BJ (cell line): ENCODE data around the gene TXN2. TPM values are rescaled to one million over a fixed set of nuclear protein-coding genes. Genes with fewer than 3 reads are reported as not detected.

Source experiments
- CTCF ChIA-PET: fragments of 350-600 bp; formaldehyde crosslinking; extraction: SDS; loops from one replicate; lab custom pipeline; 2021; ENCODE audit warnings: antibody characterized with exemption, inconsistent platforms; lab: Yijun Ruan, JAX
- POLR2A ChIA-PET: fragments of 300-600 bp; sonication (Branson Sonifier 250); formaldehyde crosslinking; extraction: SDS; loops from one replicate; lab custom pipeline; 2021; ENCODE audit warnings: antibody characterized with exemption; lab: Charles Lee
- DNase-seq: peaks from one replicate; pipeline ENCODE4 v3.0.0-alpha.2; 2011; ENCODE audit warnings: low read depth
- H3K27me3 ChIP-seq: 2 replicates; pipeline ENCODE4 v1.6.0; 2011; ENCODE audit warnings: low read length; ENCODE audit not compliant: control insufficient read depth, insufficient read depth
- H3K36me3 ChIP-seq: 2 replicates; pipeline ENCODE4 v1.5.1; 2011; ENCODE audit warnings: low read length; ENCODE audit not compliant: control insufficient read depth, insufficient read depth
- H3K4me3 ChIP-seq: 2 replicates; pipeline ENCODE4 v1.5.1; 2011; ENCODE audit warnings: low read depth, mild to moderate bottlenecking, control low read depth, low read length
- polyA plus RNA-seq: library from polyadenylated mRNA; depleted of rRNA; stranded (reverse); fragments of >200 nt; gene quantifications from 2 replicates; pipeline ENCODE4 v1.2.3, GENCODE V29; 2011
- TF ChIP-seq, protein P1 (sequence below): IDR thresholded peaks from 2 replicates; pipeline ENCODE4 v1.5.1; 2011; ENCODE audit warnings: low read depth, mild to moderate bottlenecking, control low read depth, inconsistent platforms, low read length, moderate library complexity; ENCODE audit not compliant: insufficient read depth

Gene TXN2
- polyA plus RNA-seq, 1 experiment = 192 TPM

DNA sequence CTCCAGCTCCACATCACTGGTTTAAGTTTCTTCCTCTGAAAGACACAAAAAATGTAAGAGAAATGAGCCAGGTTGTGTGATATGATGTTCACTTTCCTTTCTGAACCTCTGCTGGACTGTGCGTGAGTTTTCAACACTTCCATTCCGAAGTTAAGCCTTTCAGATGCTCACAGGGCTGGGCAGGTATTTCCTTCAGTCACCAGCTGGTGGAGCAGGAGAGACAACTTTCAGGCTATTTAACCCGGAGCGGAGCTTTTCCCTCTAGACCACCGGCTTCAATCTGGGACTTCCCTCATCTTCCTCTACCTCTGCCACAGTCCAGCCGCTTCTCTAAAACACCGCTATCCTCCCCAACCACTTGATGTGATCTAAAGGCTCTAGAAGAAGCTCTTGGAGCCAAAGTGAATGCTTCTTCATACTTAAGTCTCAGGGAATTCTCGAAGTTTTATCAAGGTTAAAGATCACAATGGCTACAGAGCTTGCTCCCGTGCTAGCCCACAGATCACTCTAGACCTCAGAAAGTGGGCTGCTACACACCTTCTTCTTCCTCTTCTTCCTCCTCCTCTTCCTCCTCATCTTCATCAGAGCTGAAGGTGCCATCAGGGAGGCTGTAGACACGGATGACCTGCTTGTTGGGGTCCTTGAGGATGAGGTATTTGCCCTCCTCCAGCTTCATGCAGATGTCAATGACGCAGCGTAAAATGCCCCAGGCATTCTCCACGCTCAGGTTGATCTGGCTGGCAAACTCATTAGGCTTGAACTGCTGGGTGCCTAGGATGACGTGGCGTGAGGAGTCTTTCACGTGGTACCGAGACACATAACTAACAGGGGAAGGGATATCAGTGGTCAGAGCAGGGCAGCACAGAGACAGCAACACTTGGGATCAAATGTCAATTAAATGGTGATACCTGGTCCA, 29.8 kb upstream of the TXN2 start:
- DNase-seq = no peak
- TF ChIP-seq, protein P1, sequence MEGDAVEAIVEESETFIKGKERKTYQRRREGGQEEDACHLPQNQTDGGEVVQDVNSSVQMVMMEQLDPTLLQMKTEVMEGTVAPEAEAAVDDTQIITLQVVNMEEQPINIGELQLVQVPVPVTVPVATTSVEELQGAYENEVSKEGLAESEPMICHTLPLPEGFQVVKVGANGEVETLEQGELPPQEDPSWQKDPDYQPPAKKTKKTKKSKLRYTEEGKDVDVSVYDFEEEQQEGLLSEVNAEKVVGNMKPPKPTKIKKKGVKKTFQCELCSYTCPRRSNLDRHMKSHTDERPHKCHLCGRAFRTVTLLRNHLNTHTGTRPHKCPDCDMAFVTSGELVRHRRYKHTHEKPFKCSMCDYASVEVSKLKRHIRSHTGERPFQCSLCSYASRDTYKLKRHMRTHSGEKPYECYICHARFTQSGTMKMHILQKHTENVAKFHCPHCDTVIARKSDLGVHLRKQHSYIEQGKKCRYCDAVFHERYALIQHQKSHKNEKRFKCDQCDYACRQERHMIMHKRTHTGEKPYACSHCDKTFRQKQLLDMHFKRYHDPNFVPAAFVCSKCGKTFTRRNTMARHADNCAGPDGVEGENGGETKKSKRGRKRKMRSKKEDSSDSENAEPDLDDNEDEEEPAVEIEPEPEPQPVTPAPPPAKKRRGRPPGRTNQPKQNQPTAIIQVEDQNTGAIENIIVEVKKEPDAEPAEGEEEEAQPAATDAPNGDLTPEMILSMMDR = peak; percentile 72
- H3K4me3 ChIP-seq = no peak overlapping the region
- ChIA-PET CTCF (interaction anchor here (0.6 to 4.7 kb wide), 10 partner anchors 12 to 263 kb away, joined by 3 to 63 read pairs (median 4); partner anchors contain the start of gene EIF3D), POLR2A (interaction anchor here (0.5 to 0.7 kb wide), 3 partner anchors 36 to 539 kb away, joined by 4 to 9 read pairs (median 8); no protein-coding TSS in a partner anchor)
- H3K27me3 ChIP-seq = no peaks in the 10 kb centered on the region
- H3K36me3 ChIP-seq = peaks cover 30% of the 10 kb centered on the region

DNA sequence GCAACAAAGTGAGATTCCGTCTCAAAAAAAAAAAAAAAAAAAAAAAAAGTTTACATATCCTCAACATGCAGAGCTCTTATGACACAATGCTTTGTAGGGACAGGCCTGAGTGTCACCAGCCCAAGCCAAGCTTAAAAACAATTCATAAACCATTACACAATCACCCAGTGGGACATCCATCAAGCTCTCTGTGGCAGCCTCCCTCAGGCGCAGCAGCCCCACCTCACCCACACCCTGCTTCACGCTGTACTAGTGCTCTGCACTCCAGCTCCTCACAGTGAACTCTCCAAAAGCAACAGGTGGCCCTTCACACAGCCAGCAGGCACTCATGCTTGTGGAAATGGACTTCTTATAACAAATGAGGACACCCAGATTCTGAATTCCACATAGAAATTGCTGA, 28.9 kb upstream of the TXN2 start:
- POLR2A ChIA-PET = interaction anchor here (0.5 kb wide), 1 partner anchor 233 kb away, joined by 9 read pairs; no protein-coding TSS in a partner anchor
- H3K4me3 ChIP-seq = no peak overlapping the region
- CTCF ChIA-PET = interaction anchor here (0.7 to 4.7 kb wide), 7 partner anchors 9 to 263 kb away, joined by 3 to 63 read pairs (median 7); partner anchors contain the start of gene EIF3D
- TF ChIP-seq, protein P1 = no peak
- H3K36me3 ChIP-seq = peaks cover 24% of the 10 kb centered on the region
- no peaks in the 10 kb centered on the region for H3K27me3 ChIP-seq
- DNase-seq = no peak

DNA sequence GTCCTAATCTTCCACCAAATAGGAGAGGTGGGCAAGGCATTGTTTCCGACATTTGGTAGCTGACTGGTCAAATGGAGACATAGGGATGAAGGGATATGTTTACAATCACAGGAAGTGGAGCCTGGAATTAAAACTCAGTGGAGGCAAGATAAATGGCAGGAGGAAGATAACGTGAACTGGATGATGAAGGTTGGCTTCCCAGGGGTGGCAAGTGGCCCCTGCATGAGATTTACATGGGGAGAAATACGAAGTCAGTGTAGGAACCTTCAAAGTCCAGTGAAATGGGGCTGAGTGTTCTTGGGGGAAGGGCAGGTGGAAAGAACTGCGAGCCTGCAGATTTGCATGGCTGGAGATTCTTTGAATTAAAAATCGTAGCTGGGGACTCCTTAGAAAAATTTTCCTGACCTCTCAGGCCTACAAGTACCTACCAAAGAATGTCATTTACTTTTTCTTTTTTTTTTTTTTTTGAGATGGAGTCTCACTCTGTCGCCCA, 26.1 kb upstream of the TXN2 start:
- Histone ChIP-seq H3K4me3 (no peak overlapping the region), H3K27me3 (no peaks in the 10 kb centered on the region), H3K36me3 (peaks cover 8% of the 10 kb centered on the region)
- TF ChIP-seq, protein P1 = no peak
- no peak for DNase-seq
- POLR2A ChIA-PET = no interaction called here
- CTCF ChIA-PET = interaction anchor here (1.0 kb wide), 1 partner anchor 21 kb away, joined by 4 read pairs; no protein-coding TSS in a partner anchor

DNA sequence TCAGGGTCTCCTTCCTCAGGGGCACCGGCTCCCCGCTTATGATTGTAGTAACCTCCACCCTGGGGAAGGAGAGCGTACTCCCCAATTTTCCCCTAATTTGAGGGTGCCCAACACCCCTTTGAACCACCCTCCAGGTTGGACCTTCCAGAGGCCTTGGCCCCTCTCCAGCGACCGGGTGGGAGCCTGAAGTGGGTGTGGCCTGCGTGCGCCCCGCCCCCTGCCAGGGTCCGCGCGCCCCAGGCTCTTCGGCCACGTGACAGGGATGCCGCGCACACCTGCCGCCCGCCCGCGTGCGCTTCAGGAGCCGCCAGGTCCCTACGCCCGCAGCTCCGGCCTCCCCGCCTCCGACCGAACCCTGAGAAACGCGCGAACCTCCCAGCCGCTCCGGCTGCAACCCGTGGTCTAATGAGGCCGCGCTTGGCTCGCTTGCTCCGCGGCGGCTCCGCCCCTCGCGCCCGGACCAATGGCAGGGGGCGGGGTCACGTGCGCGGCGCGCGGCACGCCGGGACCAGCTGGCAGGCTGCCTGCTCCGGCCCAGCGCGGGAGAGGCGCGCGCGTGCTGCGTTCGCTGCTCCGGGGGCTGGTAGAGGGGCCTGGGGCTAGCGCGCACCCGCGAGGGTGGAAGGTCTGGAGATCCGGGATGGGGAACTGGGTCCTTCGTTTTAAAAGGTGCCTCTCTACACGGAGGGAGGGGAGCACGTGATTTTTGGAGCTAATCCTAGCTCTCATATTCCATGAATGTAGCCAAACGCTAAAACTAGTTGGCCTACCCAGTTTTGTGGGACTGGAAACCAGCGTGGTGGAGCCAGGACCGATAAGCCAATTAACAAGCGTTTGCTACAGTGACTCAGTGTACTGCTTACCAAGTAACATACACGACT, 25.4 kb upstream of the TXN2 start, which contains the start of gene FOXRED2:
TSS of gene FOXRED2 (minus strand) at position 404 of the 881 bp plus-strand sequence. CDS start 618 bp downstream, outside the sequence.
- CTCF ChIA-PET = interaction anchor here (0.7 to 1.0 kb wide), 2 partner anchors 20 to 267 kb away, joined by 3 to 4 read pairs; no protein-coding TSS in a partner anchor

More for the DNA sequence above, 25.4 kb upstream of the TXN2 start, which contains the start of gene FOXRED2:
- POLR2A ChIA-PET = interaction anchor here (0.6 kb wide), 2 partner anchors 226 to 367 kb away, joined by 3 read pairs; no protein-coding TSS in a partner anchor
- no peak for DNase-seq
- Histone ChIP-seq H3K27me3 (no peaks in the 10 kb centered on the region), H3K36me3 (peaks cover 2% of the 10 kb centered on the region; the same call in 1 of the 2 replicates), H3K4me3 (peak within 1 kb of the TSS; percentile 53)
- TF ChIP-seq, protein P1 = no peak
